Measurements from ENCODE around the gene ASB9.

- TF ChIP-seq POLR2A (IDR thresholded peaks at IDR 0.05) (no peak), CTCF (IDR thresholded peaks at IDR 0.05) (no peak)
Measured at GRCh38 chrX:15277604-15278003, 7.7 kb upstream of the ASB9 start.
